Measurements from ENCODE around the gene HOMER1.

The HOMER1 gene

GRCh38 chr5:79513704-79514390 lies at the start of gene HOMER1:
Gene HOMER1 (minus strand): TSS chr5:79514134. CDS start chr5:79512774, 1,360 bp downstream.
- peak; percentile 77 for DNase-seq

- DNase-seq = no peak
Observed at GRCh38 chr5:79563247-79563590, 49.3 kb upstream of the HOMER1 start.

GRCh38 chr5:79562351-79563246 lies 48.7 kb upstream of the HOMER1 start:
- DNase-seq = no peak

GRCh38 chr5:79561525-79561893 lies 47.6 kb upstream of the HOMER1 start:
- no peak for DNase-seq

GRCh38 chr5:79560771-79561524 lies 47.0 kb upstream of the HOMER1 start:
- peak; percentile 3 for DNase-seq

- no peak for DNase-seq
Observed at GRCh38 chr5:79555418-79555817, 41.5 kb upstream of the HOMER1 start.

- DNase-seq = no peak
Observed at GRCh38 chr5:79552984-79553383, 39.0 kb upstream of the HOMER1 start.

- DNase-seq = no peak
Observed at GRCh38 chr5:79547982-79548381, 34.0 kb upstream of the HOMER1 start.

- no peak for DNase-seq
Observed at GRCh38 chr5:79547429-79547822, 33.5 kb upstream of the HOMER1 start.

- no peak for DNase-seq
Observed at GRCh38 chr5:79546782-79547428, 33.0 kb upstream of the HOMER1 start.

GRCh38 chr5:79544131-79544530 lies 30.2 kb upstream of the HOMER1 start:
- no peak for DNase-seq

GRCh38 chr5:79540939-79541338 lies 27.0 kb upstream of the HOMER1 start:
- DNase-seq = no peak

- DNase-seq = no peak
Observed at GRCh38 chr5:79536193-79536906, 22.4 kb upstream of the HOMER1 start.

GRCh38 chr5:79535477-79536192 lies 21.7 kb upstream of the HOMER1 start:
- no peak for DNase-seq

- no peak for DNase-seq
Observed at GRCh38 chr5:79529110-79529509, 15.2 kb upstream of the HOMER1 start.

GRCh38 chr5:79527431-79527830 lies 13.5 kb upstream of the HOMER1 start:
- no peak for DNase-seq

- no peak for DNase-seq
Observed at GRCh38 chr5:79526928-79527327, 13.0 kb upstream of the HOMER1 start.

GRCh38 chr5:79526493-79526892 lies 12.6 kb upstream of the HOMER1 start:
- no peak for DNase-seq

- no peak for DNase-seq
Observed at GRCh38 chr5:79521156-79521555, 7.2 kb upstream of the HOMER1 start.

- no peak for DNase-seq
Observed at GRCh38 chr5:79518718-79519117, 4.8 kb upstream of the HOMER1 start.

- DNase-seq = no peak
Observed at GRCh38 chr5:79517601-79518000, 3.7 kb upstream of the HOMER1 start.

- no peak for DNase-seq
Observed at GRCh38 chr5:79516986-79517385, 3.1 kb upstream of the HOMER1 start.

All from CD4-positive, alpha-beta T cell treated with Interleukin-17A for 1 hour (primary cell).